IPS-11a (cell line): ENCODE measurements around the gene WDFY2.
"Not testable (repeated sequence)": the region's sequence is repeated elsewhere in the genome, so short reads cannot be mapped to it uniquely, and the experiment has no call there.

Experiments
- H3K4me3 ChIP-seq: one replicate; pipeline ENCODE4 v1.5.1; 2013; ENCODE audit warnings: low read depth, low read length, control low read depth

The WDFY2 gene

GRCh38 chr13:51564252-51564651 is 20.0 kb upstream of the WDFY2 start:
- no peak overlapping the region for H3K4me3 ChIP-seq

- no peak overlapping the region for H3K4me3 ChIP-seq
Measured at GRCh38 chr13:51564671-51565070, 19.6 kb upstream of the WDFY2 start.

- H3K4me3 ChIP-seq, result not testable (repeated sequence)
Measured at GRCh38 chr13:51569001-51569400, 15.3 kb upstream of the WDFY2 start.

- H3K4me3 ChIP-seq, result no peak overlapping the region
Measured at GRCh38 chr13:51576754-51577153, 7.5 kb upstream of the WDFY2 start.

- H3K4me3 ChIP-seq, result no peak overlapping the region
Measured at GRCh38 chr13:51577690-51578089, 6.6 kb upstream of the WDFY2 start.

- H3K4me3 ChIP-seq, result no peak overlapping the region
Measured at GRCh38 chr13:51579676-51580075, 4.6 kb upstream of the WDFY2 start.

- H3K4me3 ChIP-seq, result no peak overlapping the region
Measured at GRCh38 chr13:51581148-51581820, 3.0 kb upstream of the WDFY2 start.

GRCh38 chr13:51583469-51583874 is 790 bp upstream of the WDFY2 start:
- H3K4me3 ChIP-seq, result peak overlapping the region; percentile 45

GRCh38 chr13:51584731-51585672 is 740 bp downstream of the WDFY2 start:
- peak overlapping the region; percentile 78 for H3K4me3 ChIP-seq

- H3K4me3 ChIP-seq, result peak overlapping the region; percentile 78
Measured at GRCh38 chr13:51585696-51586095, 1.4 kb downstream of the WDFY2 start.

- no peak overlapping the region for H3K4me3 ChIP-seq
Measured at GRCh38 chr13:51587372-51587771, 3.1 kb downstream of the WDFY2 start.

- no peak overlapping the region for H3K4me3 ChIP-seq
Measured at GRCh38 chr13:51588406-51588949, 4.2 kb downstream of the WDFY2 start.

GRCh38 chr13:51589793-51590192 is 5.5 kb downstream of the WDFY2 start:
- H3K4me3 ChIP-seq, result no peak overlapping the region

- no peak overlapping the region for H3K4me3 ChIP-seq
Measured at GRCh38 chr13:51590231-51590970, 6.1 kb downstream of the WDFY2 start.

- H3K4me3 ChIP-seq, result no peak overlapping the region
Measured at GRCh38 chr13:51590971-51591627, 6.8 kb downstream of the WDFY2 start.

GRCh38 chr13:51591938-51592337 is 7.7 kb downstream of the WDFY2 start:
- H3K4me3 ChIP-seq, result not testable (repeated sequence)

- H3K4me3 ChIP-seq, result no peak overlapping the region
Measured at GRCh38 chr13:51594432-51594831, 10.2 kb downstream of the WDFY2 start.

- H3K4me3 ChIP-seq, result no peak overlapping the region
Measured at GRCh38 chr13:51595416-51595815, 11.2 kb downstream of the WDFY2 start.

- H3K4me3 ChIP-seq, result no peak overlapping the region
Measured at GRCh38 chr13:51596541-51596940, 12.3 kb downstream of the WDFY2 start.

GRCh38 chr13:51599444-51600176 is 15.3 kb downstream of the WDFY2 start:
- no peak overlapping the region for H3K4me3 ChIP-seq
